ENCODE results near the gene OOSP4A. TPM values are rescaled to one million over a fixed set of nuclear protein-coding genes. Genes with fewer than 3 reads are reported as not detected.

The OOSP4A gene
- polyA plus RNA-seq, 1 of the 3 experiments (the other 2 are of a cell fraction) = not detected

DNA sequence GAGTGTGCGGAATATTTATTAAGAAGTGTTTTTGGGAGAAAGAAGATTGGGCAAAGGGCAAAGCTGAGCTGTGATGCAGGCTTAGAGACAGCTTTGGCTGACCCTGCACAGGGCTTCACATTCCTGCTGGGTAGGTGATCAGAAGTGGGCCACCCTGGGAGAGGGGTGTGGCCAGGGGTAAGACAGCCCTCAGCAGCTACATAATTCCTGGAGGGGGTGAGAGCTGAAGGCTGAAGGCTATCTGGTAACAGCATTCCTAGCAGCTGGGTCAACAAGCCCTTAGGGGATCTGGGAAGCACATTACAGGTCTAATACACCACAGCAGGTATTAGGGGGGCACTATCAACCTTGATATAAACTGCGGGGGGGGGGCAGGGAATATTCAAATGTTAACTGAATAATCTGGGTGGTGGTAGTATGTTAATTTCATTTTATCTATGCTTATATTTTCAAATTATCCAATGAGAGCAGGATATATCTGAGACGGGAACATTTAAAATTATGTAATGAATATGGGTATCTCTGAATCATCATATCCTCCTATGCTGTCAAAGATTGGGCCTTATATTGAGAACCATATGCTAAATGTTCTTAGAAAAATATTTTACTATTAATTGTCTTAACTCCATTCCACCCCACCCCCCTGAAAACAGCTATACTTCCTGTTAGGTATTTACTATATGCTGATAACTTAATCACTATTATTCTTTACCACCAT lies 19.7 kb upstream of the OOSP4A start:
- DNase-seq = no peak
- WGBS (ENCODE audit: low lambda C conversion rate) = 15% methylated on average over 3 of the region's 3 CpGs
- CTCF ChIA-PET = no interaction called here

DNA sequence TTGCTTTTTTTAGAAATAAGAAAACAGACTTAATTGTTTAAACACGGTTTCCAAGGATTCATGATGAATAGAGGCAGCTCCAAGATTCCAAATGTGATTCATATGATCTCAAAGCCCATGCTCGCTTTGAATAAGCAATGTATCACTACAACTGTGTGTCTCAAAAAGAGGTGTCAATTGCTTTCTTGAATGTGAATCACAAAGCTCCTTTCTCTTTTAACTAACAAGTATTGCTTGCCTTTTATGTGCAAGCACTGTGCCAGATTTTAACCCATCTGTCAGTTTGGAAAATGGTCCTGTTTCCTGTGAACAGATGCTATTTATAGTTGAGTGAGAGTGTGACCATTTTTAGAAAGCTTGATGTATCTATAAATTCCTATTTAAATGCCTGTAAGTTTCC lies 19.1 kb upstream of the OOSP4A start:
- no peak overlapping the region for H3K4me3 ChIP-seq (ENCODE audit: low read depth in 2 of 2, low read length in 1 of 2)
- 6% methylated on average over 2 of the region's 2 CpGs for whole genome bisulfite sequencing (ENCODE audit: low lambda C conversion rate)
- ChIA-PET CTCF (no interaction called here), POLR2A (no interaction called here)
- no peaks in the 10 kb centered on the region for H3K9me3 ChIP-seq
- no peak overlapping the region for H2AFZ ChIP-seq (ENCODE audit: low read depth)
- H3K79me2 ChIP-seq (ENCODE audit: insufficient read depth) = no peaks in the 10 kb centered on the region
- no peak for DNase-seq
- H3K27ac ChIP-seq (ENCODE audit: low read depth in 2 of 2, low read length in 1 of 2) = no peak overlapping the region
- H3F3A ChIP-seq (replicated peaks; ENCODE audit: insufficient read depth) = no peaks in the 10 kb centered on the region
- no peak overlapping the region for H3K4me2 ChIP-seq
- TF ChIP-seq, protein P1, sequence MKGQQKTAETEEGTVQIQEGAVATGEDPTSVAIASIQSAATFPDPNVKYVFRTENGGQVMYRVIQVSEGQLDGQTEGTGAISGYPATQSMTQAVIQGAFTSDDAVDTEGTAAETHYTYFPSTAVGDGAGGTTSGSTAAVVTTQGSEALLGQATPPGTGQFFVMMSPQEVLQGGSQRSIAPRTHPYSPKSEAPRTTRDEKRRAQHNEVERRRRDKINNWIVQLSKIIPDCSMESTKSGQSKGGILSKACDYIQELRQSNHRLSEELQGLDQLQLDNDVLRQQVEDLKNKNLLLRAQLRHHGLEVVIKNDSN (IDR thresholded peaks at IDR 0.05; ENCODE audit: borderline replicate concordance, low read depth) = no peak
- TF ChIP-seq NRF1 (IDR thresholded peaks at IDR 0.05; ENCODE audit: low read depth, low read length) (no peak), SMC3 (IDR thresholded peaks at IDR 0.05; ENCODE audit: low read depth, low read length) (no peak), SIN3A (IDR thresholded peaks at IDR 0.05; ENCODE audit: borderline replicate concordance, low read depth, low read length) (no peak), EZH2phosphoT487 (IDR thresholded peaks at IDR 0.05; ENCODE audit: borderline replicate concordance, low read depth) (no peak), YY1 (IDR thresholded peaks at IDR 0.05; ENCODE audit: low read depth) (no peak), GATA2 (CRISPR knock-in tag; IDR thresholded peaks at IDR 0.05) (no peak), FOXM1 (IDR thresholded peaks at IDR 0.05; ENCODE audit: low read depth) (no peak), TEAD4 (IDR thresholded peaks at IDR 0.05; ENCODE audit: borderline replicate concordance, insufficient read depth) (no peak), NFIC (IDR thresholded peaks at IDR 0.05; ENCODE audit: borderline replicate concordance) (no peak), RCOR1 (IDR thresholded peaks at IDR 0.05; ENCODE audit: low read length) (no peak), TCF12 (IDR thresholded peaks at IDR 0.05) (no peak), FOSL2 (IDR thresholded peaks at IDR 0.05; ENCODE audit: borderline replicate concordance, low read depth) (no peak), TAF1 (IDR thresholded peaks at IDR 0.05; ENCODE audit: borderline replicate concordance, low read depth, low read length) (no peak), JUND (IDR thresholded peaks at IDR 0.05) (no peak)
- TF ChIP-seq, protein P2, sequence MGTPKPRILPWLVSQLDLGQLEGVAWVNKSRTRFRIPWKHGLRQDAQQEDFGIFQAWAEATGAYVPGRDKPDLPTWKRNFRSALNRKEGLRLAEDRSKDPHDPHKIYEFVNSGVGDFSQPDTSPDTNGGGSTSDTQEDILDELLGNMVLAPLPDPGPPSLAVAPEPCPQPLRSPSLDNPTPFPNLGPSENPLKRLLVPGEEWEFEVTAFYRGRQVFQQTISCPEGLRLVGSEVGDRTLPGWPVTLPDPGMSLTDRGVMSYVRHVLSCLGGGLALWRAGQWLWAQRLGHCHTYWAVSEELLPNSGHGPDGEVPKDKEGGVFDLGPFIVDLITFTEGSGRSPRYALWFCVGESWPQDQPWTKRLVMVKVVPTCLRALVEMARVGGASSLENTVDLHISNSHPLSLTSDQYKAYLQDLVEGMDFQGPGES (IDR thresholded peaks at IDR 0.05; ENCODE audit: low read depth, low read length) = no peak
- no peaks in the 10 kb centered on the region for H3K9me2 ChIP-seq
- H3K4me1 ChIP-seq (ENCODE audit: control insufficient read depth in 1 of 2, insufficient read depth in 2 of 2, low read depth in 1 of 2, low read length in 1 of 2) = no peaks in the 10 kb centered on the region
- H3K27me3 ChIP-seq (ENCODE audit: insufficient read depth) = no peaks in the 10 kb centered on the region; the same call in 1 of the 2 replicates
- H3K9ac ChIP-seq = no peak overlapping the region
- no peaks in the 10 kb centered on the region for H4K20me1 ChIP-seq (ENCODE audit: insufficient read depth)
- H3K36me3 ChIP-seq (replicated peaks in 1 of 2; ENCODE audit: control insufficient read depth in 1 of 2, insufficient read depth in 2 of 2, low read length in 1 of 2) = no peaks in the 10 kb centered on the region

More for the DNA sequence above, 19.7 kb upstream of the OOSP4A start:
- no peaks in the 10 kb centered on the region for H3K9me3 ChIP-seq
- H3K4me2 ChIP-seq = no peak overlapping the region
- H3K9ac ChIP-seq = no peak overlapping the region
- no peak for TF ChIP-seq POLR2AphosphoS5 (IDR thresholded peaks at IDR 0.05; ENCODE audit: low read depth, low read length)
- TF ChIP-seq, protein P3, sequence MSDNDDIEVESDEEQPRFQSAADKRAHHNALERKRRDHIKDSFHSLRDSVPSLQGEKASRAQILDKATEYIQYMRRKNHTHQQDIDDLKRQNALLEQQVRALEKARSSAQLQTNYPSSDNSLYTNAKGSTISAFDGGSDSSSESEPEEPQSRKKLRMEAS (IDR thresholded peaks at IDR 0.05; ENCODE audit: low read depth) = no peak
- H3K4me1 ChIP-seq (ENCODE audit: control insufficient read depth in 1 of 2, insufficient read depth in 2 of 2, low read depth in 1 of 2, low read length in 1 of 2) = no peaks in the 10 kb centered on the region
- POLR2A ChIA-PET = no interaction called here
- no peaks in the 10 kb centered on the region for H3K36me3 ChIP-seq (replicated peaks in 1 of 2; ENCODE audit: control insufficient read depth in 1 of 2, insufficient read depth in 2 of 2, low read length in 1 of 2)
- H3K79me2 ChIP-seq (ENCODE audit: insufficient read depth) = no peaks in the 10 kb centered on the region
- H3K9me2 ChIP-seq = no peaks in the 10 kb centered on the region
- H2AFZ ChIP-seq (ENCODE audit: low read depth) = no peak overlapping the region
- H4K20me1 ChIP-seq (ENCODE audit: insufficient read depth) = no peaks in the 10 kb centered on the region
- no peak overlapping the region for H3K27ac ChIP-seq (ENCODE audit: low read depth in 2 of 2, low read length in 1 of 2)
- no peaks in the 10 kb centered on the region for H3F3A ChIP-seq (replicated peaks; ENCODE audit: insufficient read depth)
- H3K27me3 ChIP-seq (ENCODE audit: insufficient read depth) = no peaks in the 10 kb centered on the region; the same call in 1 of the 2 replicates
- H3K4me3 ChIP-seq (ENCODE audit: low read depth in 2 of 2, low read length in 1 of 2) = no peak overlapping the region

All from SK-N-SH (cell line).